HG03571 (cell line): ENCODE results near the gene PARP9.

Experiments used
- ATAC-seq: cut with Tn5 transposase; IDR thresholded peaks from one replicate; pipeline ENCODE4 v1.9.1; 2021; ENCODE audit not compliant: unreplicated experiment

PARP9 gene

GRCh38 chr3:122564155-122564912, at the start of gene PARP9, which contains the start of gene DTX3L:
Gene PARP9 (minus strand): TSS chr3:122564300. CDS start chr3:122559620, 4,680 bp downstream.
Gene DTX3L (plus strand): TSS chr3:122564338. CDS start chr3:122564427, 89 bp downstream.
- peak; percentile 69 for ATAC-seq

GRCh38 chr3:122612696-122613095, 48.6 kb upstream of the PARP9 start:
- no peak for ATAC-seq

- ATAC-seq, result peak; percentile 97
These were observed 45.9 kb upstream of the PARP9 start for GRCh38 chr3:122609798-122610559.

GRCh38 chr3:122608916-122609315, 44.8 kb upstream of the PARP9 start:
- no peak for ATAC-seq

GRCh38 chr3:122606330-122606729, 42.2 kb upstream of the PARP9 start:
- ATAC-seq, result no peak

GRCh38 chr3:122603056-122603455, 39.0 kb upstream of the PARP9 start:
- ATAC-seq, result no peak

GRCh38 chr3:122602011-122602710, 38.1 kb upstream of the PARP9 start:
- no peak for ATAC-seq

GRCh38 chr3:122598556-122598955, 34.5 kb upstream of the PARP9 start:
- ATAC-seq, result no peak

- ATAC-seq, result no peak
These were observed 34.1 kb upstream of the PARP9 start for GRCh38 chr3:122598151-122598550.

- no peak for ATAC-seq
These were observed 29.9 kb upstream of the PARP9 start for GRCh38 chr3:122594025-122594424.

GRCh38 chr3:122590610-122591009, 26.5 kb upstream of the PARP9 start:
- ATAC-seq, result no peak

GRCh38 chr3:122589297-122589696, 25.2 kb upstream of the PARP9 start:
- ATAC-seq, result no peak

- ATAC-seq, result no peak
These were observed 23.5 kb upstream of the PARP9 start for GRCh38 chr3:122587572-122587971.

GRCh38 chr3:122586773-122587485, 22.8 kb upstream of the PARP9 start:
- ATAC-seq, result no peak

- no peak for ATAC-seq
These were observed 22.0 kb upstream of the PARP9 start for GRCh38 chr3:122586098-122586497.

GRCh38 chr3:122582390-122582789, 18.3 kb upstream of the PARP9 start:
- no peak for ATAC-seq

GRCh38 chr3:122581622-122582021, 17.5 kb upstream of the PARP9 start:
- ATAC-seq, result no peak

- no peak for ATAC-seq
These were observed 16.4 kb upstream of the PARP9 start for GRCh38 chr3:122580470-122580869.

GRCh38 chr3:122578069-122578740, 14.1 kb upstream of the PARP9 start:
- no peak for ATAC-seq

- no peak for ATAC-seq
These were observed 13.4 kb upstream of the PARP9 start, which contains the start of gene PARP15 for GRCh38 chr3:122577409-122578031. Gene PARP15 (plus strand): TSS chr3:122577650. CDS start chr3:122577668, 18 bp downstream.
